Gastrocnemius medialis (tissue), 4 donors: Measurements from ENCODE around the gene MEGF8. TPM values are rescaled to one million over a fixed set of nuclear protein-coding genes. Genes with fewer than 3 reads are reported as not detected.
A peak's percentile ranks its signal among the peaks of the same experiment; 100 is the strongest.

ENCODE experiments used
- ATAC-seq, 2 donors: fragments of 150-250 bp; one replicate each; pipeline ENCODE4 v1.9.1; 2016
- DNase-seq, 2 donors: peaks; one replicate each; pipeline ENCODE4 v3.0.0-alpha.2; 2019
- H3K27ac ChIP-seq, 4 donors: fragments of 200-600 bp; sonication (generic); 1 replicate in 1 of 4; 2 replicates in 3 of 4; pipeline ENCODE4 v1.5.1; 2016 to 2018; ENCODE audit warnings: mild to moderate bottlenecking in 2 of 4, moderate library complexity in 1 of 4
- H3K27me3 ChIP-seq, 3 donors: fragments of 200-600 bp; sonication (generic) in 2 of 3; 1 replicate in 1 of 3; 2 replicates in 2 of 3; pipeline versions ENCODE4 v1.5.1 to v1.6.0; 2016 to 2019; ENCODE audit warnings: mild to moderate bottlenecking in 1 of 3, moderate library complexity in 1 of 3
- H3K36me3 ChIP-seq, 2 donors: fragments of 200-600 bp; sonication (generic) in 1 of 2; one replicate each; pipeline ENCODE4 v1.5.1; 2017 to 2018
- H3K4me1 ChIP-seq, 2 donors: fragments of 200-600 bp; sonication (generic) in 1 of 2; one replicate each; pipeline ENCODE4 v1.5.1; 2016 to 2017; ENCODE audit warnings: mild to moderate bottlenecking in 2 of 2
- H3K4me3 ChIP-seq, 4 donors: fragments of 200-600 bp; sonication (generic) in 3 of 4; 1 replicate in 1 of 4; 2 replicates in 3 of 4; pipeline ENCODE4 v1.5.1; 2016 to 2019; ENCODE audit warnings: mild to moderate bottlenecking in 2 of 4
- H3K9me3 ChIP-seq, 3 donors: fragments of 200-600 bp; sonication (generic) in 2 of 3; 1 replicate in 1 of 3; 2 replicates in 2 of 3; pipeline ENCODE4 v1.5.1; 2016 to 2019
- CTCF ChIP-seq, 5 experiments: fragments of 450-650 bp in 3 of 5; fragments of 200-600 bp in 2 of 5; sonication (generic) in 2 of 5; IDR thresholded peaks in 4 of 5; conservative IDR thresholded peaks in 1 of 5; 1 replicate in 4 of 5; 2 replicates in 1 of 5; pipeline ENCODE4 v1.5.1; 2016 to 2019; ENCODE audit warnings: antibody characterized with exemption in 5 of 5, mild to moderate bottlenecking in 3 of 5, moderate library complexity in 3 of 5
- POLR2A ChIP-seq, 2 donors: fragments of 450-650 bp; IDR thresholded peaks; one replicate each; pipeline ENCODE4 v1.6.1; 2017; ENCODE audit warnings: antibody characterized with exemption in 2 of 2, mild to moderate bottlenecking in 2 of 2, moderate library complexity in 2 of 2
- in situ Hi-C, 4 donors: fragments of 200-750 bp; cut with MboI; loops; one replicate each; pipeline versions ENCODE4 v1.15.0 to v1.8.0; 2017; ENCODE audit warnings: low sequenced_read_pairs in 4 of 4
- intact Hi-C: fragments of 100-400 bp; cut with DNase I; formaldehyde crosslinking; loops from one replicate; pipeline ENCODE4 v1.15.1; 2023; ENCODE audit warnings: low total_unique reads
- total RNA-seq, 4 donors: library from RNA; depleted of rRNA; stranded (reverse); fragments of >200 nt; gene quantifications; one replicate each; pipeline versions ENCODE4 v1.1.0 to v1.2.3, GENCODE V29; 2016

MEGF8 gene
- total RNA-seq, 4 donors from 2014 or later, result 7.3 to 12.3 (median 10.3) TPM

GRCh38 chr19:42407816-42408175, 82.4 kb downstream of the MEGF8 start:
- intact Hi-C loops (no loop called here), in situ Hi-C loops (no loop called here)
- no peaks in the 10 kb centered on the region for H3K36me3 ChIP-seq

GRCh38 chr19:42409477-42409876, 84.0 kb downstream of the MEGF8 start:
- Histone ChIP-seq H3K36me3 (no peaks in the 10 kb centered on the region), H3K4me1 (peaks cover 5 to 9% of the 10 kb centered on the region in 2 donors), H3K27me3 (no peaks in the 10 kb centered on the region), H3K27ac (peak overlapping the region; percentile 22 to 46 (median 34)), H3K9me3 (no peaks in the 10 kb centered on the region), H3K4me3 (no peak overlapping the region)
- ATAC-seq (peak in 1 of 2 donors; percentile 12), DNase-seq (no peak)
- intact Hi-C loops (no loop called here), in situ Hi-C loops (no loop called here)
- no peak for TF ChIP-seq POLR2A (IDR thresholded peaks at IDR 0.05)
- no peak for TF ChIP-seq CTCF (IDR thresholded peaks at IDR 0.05 in 4 of 5, conservative IDR thresholded peaks at IDR 0.05 in 1 of 5)

More at GRCh38 chr19:42407816-42408175, 82.4 kb downstream of the MEGF8 start:
- H3K4me3 ChIP-seq, result no peak overlapping the region
- TF ChIP-seq POLR2A (IDR thresholded peaks at IDR 0.05) (no peak), CTCF (IDR thresholded peaks at IDR 0.05 in 4 of 5, conservative IDR thresholded peaks at IDR 0.05 in 1 of 5) (no peak)
- H3K27ac ChIP-seq, result no peak overlapping the region
- H3K9me3 ChIP-seq, result no peaks in the 10 kb centered on the region
- ATAC-seq (no peak), DNase-seq (no peak)
- peaks cover 5 to 9% of the 10 kb centered on the region in 2 donors for H3K4me1 ChIP-seq
- no peaks in the 10 kb centered on the region for H3K27me3 ChIP-seq

GRCh38 chr19:42410371-42410770, 84.9 kb downstream of the MEGF8 start:
- Histone ChIP-seq H3K36me3 (no peaks in the 10 kb centered on the region), H3K9me3 (no peaks in the 10 kb centered on the region), H3K27ac (peak overlapping the region in 1 of 4 donors; percentile 73), H3K27me3 (no peaks in the 10 kb centered on the region), H3K4me3 (no peak overlapping the region), H3K4me1 (peaks cover 5 to 9% of the 10 kb centered on the region in 2 donors)
- in situ Hi-C loops (no loop called here), intact Hi-C loops (no loop called here)
- TF ChIP-seq POLR2A (IDR thresholded peaks at IDR 0.05), result no peak
- TF ChIP-seq CTCF (IDR thresholded peaks at IDR 0.05 in 4 of 5, conservative IDR thresholded peaks at IDR 0.05 in 1 of 5), result no peak
- no peak for ATAC-seq
- DNase-seq, result no peak

- no peak for TF ChIP-seq POLR2A (IDR thresholded peaks at IDR 0.05)
- TF ChIP-seq CTCF (IDR thresholded peaks at IDR 0.05 in 4 of 5, conservative IDR thresholded peaks at IDR 0.05 in 1 of 5), result no peak
- no peak overlapping the region for H3K4me3 ChIP-seq
- peaks cover 5 to 9% of the 10 kb centered on the region in 2 donors for H3K4me1 ChIP-seq
- H3K36me3 ChIP-seq, result no peaks in the 10 kb centered on the region
- peak overlapping the region; percentile 54 to 77 (median 65) for H3K27ac ChIP-seq
- intact Hi-C loops, result no loop called here
- DNase-seq, result no peak
- no peak for ATAC-seq
- H3K9me3 ChIP-seq, result no peaks in the 10 kb centered on the region
- in situ Hi-C loops, result no loop called here
- H3K27me3 ChIP-seq, result no peaks in the 10 kb centered on the region
Measured at GRCh38 chr19:42411581-42412178, 86.2 kb downstream of the MEGF8 start.

- peak overlapping the region; percentile 54 to 77 (median 65) for H3K27ac ChIP-seq
Measured at GRCh38 chr19:42412227-42412626, 86.8 kb downstream of the MEGF8 start.

More at GRCh38 chr19:42412227-42412626, 86.8 kb downstream of the MEGF8 start:
- H3K9me3 ChIP-seq, result no peaks in the 10 kb centered on the region
- no peaks in the 10 kb centered on the region for H3K36me3 ChIP-seq
- no peak overlapping the region for H3K4me3 ChIP-seq
- intact Hi-C loops (no loop called here), in situ Hi-C loops (no loop called here)
- TF ChIP-seq CTCF (IDR thresholded peaks at IDR 0.05 in 4 of 5, conservative IDR thresholded peaks at IDR 0.05 in 1 of 5) (no peak), POLR2A (IDR thresholded peaks at IDR 0.05) (no peak)
- H3K4me1 ChIP-seq, result peaks cover 5 to 9% of the 10 kb centered on the region in 2 donors
- H3K27me3 ChIP-seq, result no peaks in the 10 kb centered on the region
- DNase-seq (peak in 1 of 2 donors; percentile 65), ATAC-seq (peak; percentile 57 to 71)
